GM23248 (cell line): ENCODE results near the gene CADM4. TPM values are rescaled to one million over a fixed set of nuclear protein-coding genes. Genes with fewer than 3 reads are reported as not detected.
"Not testable (repeated sequence)": the region's sequence is repeated elsewhere in the genome, so short reads cannot be mapped to it uniquely, and the experiment has no call there.

Source experiments
- DNase-seq: peaks from one replicate; pipeline ENCODE4 v3.0.0-alpha.2; 2015
- H2AFZ ChIP-seq: fragments of 200-600 bp; sonication (generic); 2 replicates; pipeline ENCODE4 v1.6.1; 2016; ENCODE audit warnings: antibody characterized with exemption
- H3F3A ChIP-seq: fragments of 200-600 bp; sonication (generic); 2 replicates; pipeline ENCODE4 v1.6.1; 2016; ENCODE audit warnings: mild to moderate bottlenecking, antibody characterized with exemption, mixed run types; ENCODE audit not compliant: insufficient read depth
- H3K27ac ChIP-seq: fragments of 200-600 bp; sonication (generic); 2 replicates; pipeline ENCODE4 v1.5.1; 2016; ENCODE audit warnings: mild to moderate bottlenecking
- H3K27me3 ChIP-seq: fragments of 200-600 bp; sonication (generic); replicated peaks from 2 replicates; pipeline ENCODE4 v1.6.1; 2016; ENCODE audit warnings: mild to moderate bottlenecking; ENCODE audit not compliant: insufficient read depth
- H3K36me3 ChIP-seq: fragments of 200-600 bp; sonication (generic); 2 replicates; pipeline ENCODE4 v1.6.1; 2016; ENCODE audit warnings: low read depth, mild to moderate bottlenecking
- H3K4me1 ChIP-seq: fragments of 200-600 bp; sonication (generic); 2 replicates; pipeline ENCODE4 v1.6.1; 2016; ENCODE audit warnings: mild to moderate bottlenecking; ENCODE audit not compliant: insufficient read depth
- H3K4me2 ChIP-seq: fragments of 200-600 bp; sonication (generic); one replicate; pipeline ENCODE4 v1.6.1; 2016; ENCODE audit warnings: mild to moderate bottlenecking; ENCODE audit not compliant: unreplicated experiment
- H3K4me3 ChIP-seq: fragments of 200-600 bp; sonication (generic); 2 replicates; pipeline ENCODE4 v1.5.1; 2016; ENCODE audit warnings: mild to moderate bottlenecking
- H3K79me2 ChIP-seq: fragments of 200-600 bp; sonication (generic); 2 replicates; pipeline ENCODE4 v1.6.1; 2016; ENCODE audit warnings: mild to moderate bottlenecking; ENCODE audit not compliant: insufficient read depth
- H3K9ac ChIP-seq: fragments of 200-600 bp; sonication (generic); 2 replicates; pipeline ENCODE4 v1.6.1; 2016; ENCODE audit warnings: mild to moderate bottlenecking
- H3K9me2 ChIP-seq: fragments of 200-600 bp; sonication (generic); 2 replicates; pipeline ENCODE4 v1.6.1; 2016; ENCODE audit warnings: mixed run types, mild to moderate bottlenecking, moderate library complexity; ENCODE audit not compliant: insufficient read depth
- H3K9me3 ChIP-seq: fragments of 200-600 bp; sonication (generic); one replicate; pipeline ENCODE4 v1.6.1; 2017; ENCODE audit warnings: low read depth
- H4K20me1 ChIP-seq: fragments of 200-600 bp; sonication (generic); 2 replicates; pipeline ENCODE4 v1.6.0; 2016; ENCODE audit not compliant: insufficient read depth
- EZH2 ChIP-seq: fragments of 200-600 bp; sonication (generic); IDR thresholded peaks from 2 replicates; pipeline ENCODE4 v1.6.1; 2018; ENCODE audit warnings: antibody characterized with exemption, mild to moderate bottlenecking; ENCODE audit not compliant: insufficient read depth, poor library complexity, severe bottlenecking
- EZH2phosphoT487 ChIP-seq: fragments of 200-600 bp; sonication (generic); IDR thresholded peaks from 2 replicates; pipeline ENCODE4 v1.6.1; 2018; ENCODE audit warnings: antibody characterized with exemption, moderate library complexity, mild to moderate bottlenecking, low read depth; ENCODE audit not compliant: insufficient read depth
- WGBS, 2 experiments: methylation state at CpG; one replicate each; pipeline ENCODE4 v1.1.6; 2015 to 2017; ENCODE audit warnings: low lambda C conversion rate in 2 of 2, low coverage in 1 of 2; ENCODE audit errors: missing lambda C conversion rate in 2 of 2; 5-methylcytosine and 5-hydroxymethylcytosine counted together
- in situ Hi-C: fragments of 300-500 bp; cut with MboI; formaldehyde crosslinking; loops from 2 replicates; pipeline ENCODE4 v1.15.0; 2020
- polyA plus RNA-seq: library from polyadenylated mRNA; unstranded; fragments of >200 nt; fragmentation: Nextera tagmentation; extraction: Ambion mirVana; gene quantifications from 2 replicates; pipeline ENCODE4 v1.2.1, GENCODE V29; 2016
- total RNA-seq: library from RNA; depleted of rRNA; stranded (reverse); fragments of >200 nt; shearing (Covaris generic); gene quantifications from 2 replicates; pipeline ENCODE4 v1.2.3, GENCODE V29; 2014

CADM4 gene
- total and polyA plus RNA-seq, 2 experiments from 2014 or later, result 0.14 to 1.7 TPM

- Histone ChIP-seq H3K9me3 (no peaks in the 10 kb centered on the region), H3K4me3 (no peak overlapping the region), H3K9ac (no peak overlapping the region), H2AFZ (no peak overlapping the region), H3K4me1 (no peaks in the 10 kb centered on the region), H3K27ac (no peak overlapping the region), H3K27me3 (no peaks in the 10 kb centered on the region), H3K79me2 (no peaks in the 10 kb centered on the region), H3K9me2 (no peaks in the 10 kb centered on the region), H3F3A (no peaks in the 10 kb centered on the region), H4K20me1 (no peaks in the 10 kb centered on the region), H3K4me2 (no peak overlapping the region), H3K36me3 (no peaks in the 10 kb centered on the region)
- DNase-seq, result no peak
- in situ Hi-C loops, result no loop called here
- no peak for TF ChIP-seq EZH2
- no peak for TF ChIP-seq EZH2phosphoT487
- 59 to 83% methylated on average over 2 of the region's 2 CpGs for WGBS, 2 experiments
Measured at GRCh38 chr19:43683905-43684304, 44.3 kb upstream of the CADM4 start.

- no peaks in the 10 kb centered on the region for H3K27me3 ChIP-seq
- no peak overlapping the region for H3K4me3 ChIP-seq
- in situ Hi-C loops, result no loop called here
- H3K9me2 ChIP-seq, result no peaks in the 10 kb centered on the region
- 55 to 61% methylated on average over 11 of the region's 11 CpGs for WGBS, 2 experiments
- no peak for TF ChIP-seq EZH2phosphoT487
- TF ChIP-seq EZH2, result no peak
- H3K27ac ChIP-seq, result no peak overlapping the region
- H3F3A ChIP-seq, result no peaks in the 10 kb centered on the region
- no peaks in the 10 kb centered on the region for H3K9me3 ChIP-seq
- no peaks in the 10 kb centered on the region for H3K4me1 ChIP-seq
- no peaks in the 10 kb centered on the region for H3K36me3 ChIP-seq
- H3K9ac ChIP-seq, result no peak overlapping the region
- no peak overlapping the region for H2AFZ ChIP-seq
- H3K79me2 ChIP-seq, result no peaks in the 10 kb centered on the region
- no peaks in the 10 kb centered on the region for H4K20me1 ChIP-seq
- no peak for DNase-seq
- no peak overlapping the region for H3K4me2 ChIP-seq
Measured at GRCh38 chr19:43682824-43683661, 43.4 kb upstream of the CADM4 start.

- H3K79me2 ChIP-seq, H3K36me3 ChIP-seq, H3K9ac ChIP-seq, H3K4me3 ChIP-seq, H4K20me1 ChIP-seq, DNase-seq, H3K9me2 ChIP-seq, H2AFZ ChIP-seq, H3K9me3 ChIP-seq, H3K27ac ChIP-seq, H3K4me2 ChIP-seq, H3K4me1 ChIP-seq, in situ Hi-C loops, H3F3A ChIP-seq, H3K27me3 ChIP-seq: not testable (repeated sequence)
- WGBS, 2 experiments, result 91 to 92% methylated on average over 5 of the region's 5 CpGs
Measured at GRCh38 chr19:43682269-43682668, 42.6 kb upstream of the CADM4 start.

- 67 to 70% methylated on average over 5 of the region's 5 CpGs for WGBS, 2 experiments
- TF ChIP-seq EZH2 (no peak), EZH2phosphoT487 (no peak)
- Histone ChIP-seq H3K4me2 (no peak overlapping the region), H3K9ac (no peak overlapping the region), H3K4me1 (no peaks in the 10 kb centered on the region), H3K27ac (no peak overlapping the region), H3K4me3 (no peak overlapping the region), H3K79me2 (no peaks in the 10 kb centered on the region), H4K20me1 (no peaks in the 10 kb centered on the region), H3K27me3 (no peaks in the 10 kb centered on the region), H2AFZ (no peak overlapping the region), H3F3A (no peaks in the 10 kb centered on the region), H3K9me2 (no peaks in the 10 kb centered on the region), H3K36me3 (no peaks in the 10 kb centered on the region), H3K9me3 (no peaks in the 10 kb centered on the region)
- no peak for DNase-seq
- in situ Hi-C loops, result no loop called here
Measured at GRCh38 chr19:43681821-43682220, 42.2 kb upstream of the CADM4 start.
